ENCODE data around the gene PRC1. TPM values are rescaled to one million over a fixed set of nuclear protein-coding genes. Genes with fewer than 3 reads are reported as not detected.
A peak's percentile ranks its signal among the peaks of the same experiment; 100 is the strongest.
"Not testable (repeated sequence)": the region's sequence is repeated elsewhere in the genome, so short reads cannot be mapped to it uniquely, and the experiment has no call there.

Gene PRC1
- total and polyA plus RNA-seq, 4 donors = 46.0 to 66.5 (median 57.8) TPM

- H3K4me3 ChIP-seq (ENCODE audit: low read depth, low read length) = peak within 1 kb of the TSS; percentile 59
- H3K9me3 ChIP-seq (ENCODE audit: control insufficient read depth, insufficient read depth, low read length) = no peaks in the 10 kb centered on the region
- peak; percentile 89 to 98 (median 92) for DNase-seq (ENCODE audit: low read depth in 4 of 6, low spot score in 6 of 6)
- peak within 1 kb of the TSS; percentile 53 for H3K27ac ChIP-seq (ENCODE audit: low read depth, low read length)
- H3K27me3 ChIP-seq (ENCODE audit: control insufficient read depth, insufficient read depth, low read length) = no peaks in the 10 kb centered on the region
- peaks cover 3% of the 10 kb centered on the region for H3K36me3 ChIP-seq (ENCODE audit: control insufficient read depth, insufficient read depth, low read length)
- 0% methylated on average over 47 of the region's 48 CpGs for WGBS (ENCODE audit: insufficient coverage)
- peaks cover 7% of the 10 kb centered on the region for H3K4me1 ChIP-seq (ENCODE audit: control insufficient read depth, insufficient read depth, low read length)
These were observed 27.9 kb upstream of the PRC1 start, which contains the start of gene VPS33B for GRCh38 chr15:91022075-91022831. TSS of gene VPS33B (minus strand) at chr15:91022594. CDS start at chr15:91022249, 345 bp downstream.

GRCh38 chr15:91021516-91022074 is 27.3 kb upstream of the PRC1 start:
- DNase-seq (ENCODE audit: low read depth in 4 of 6, low spot score in 6 of 6) = peak in 3 of 6 donors; percentile 6 to 61 (median 14)
- H3K27ac ChIP-seq (ENCODE audit: low read depth, low read length) = no peak overlapping the region
- H3K4me3 ChIP-seq (ENCODE audit: low read depth, low read length) = peak overlapping the region; percentile 59
- peaks cover 7% of the 10 kb centered on the region for H3K4me1 ChIP-seq (ENCODE audit: control insufficient read depth, insufficient read depth, low read length)
- H3K36me3 ChIP-seq (ENCODE audit: control insufficient read depth, insufficient read depth, low read length) = peaks cover 4% of the 10 kb centered on the region
- 0% methylated on average over 1 of the region's 4 CpGs for WGBS (ENCODE audit: insufficient coverage)
- no peaks in the 10 kb centered on the region for H3K27me3 ChIP-seq (ENCODE audit: control insufficient read depth, insufficient read depth, low read length)
- H3K9me3 ChIP-seq (ENCODE audit: control insufficient read depth, insufficient read depth, low read length) = no peaks in the 10 kb centered on the region

GRCh38 chr15:91018158-91018557 is 23.8 kb upstream of the PRC1 start:
- WGBS (ENCODE audit: insufficient coverage) = no CpG with 5 or more reads among the region's 3 CpGs
- no peak for DNase-seq (ENCODE audit: low read depth in 4 of 6, low spot score in 6 of 6)
- no peaks in the 10 kb centered on the region for H3K27me3 ChIP-seq (ENCODE audit: control insufficient read depth, insufficient read depth, low read length)
- H3K4me3 ChIP-seq (ENCODE audit: low read depth, low read length) = no peak overlapping the region
- no peaks in the 10 kb centered on the region for H3K9me3 ChIP-seq (ENCODE audit: control insufficient read depth, insufficient read depth, low read length)
- no peak overlapping the region for H3K27ac ChIP-seq (ENCODE audit: low read depth, low read length)
- peaks cover 4% of the 10 kb centered on the region for H3K4me1 ChIP-seq (ENCODE audit: control insufficient read depth, insufficient read depth, low read length)
- H3K36me3 ChIP-seq (ENCODE audit: control insufficient read depth, insufficient read depth, low read length) = peaks cover 26% of the 10 kb centered on the region

GRCh38 chr15:91017716-91018115 is 23.4 kb upstream of the PRC1 start:
- no peaks in the 10 kb centered on the region for H3K27me3 ChIP-seq (ENCODE audit: control insufficient read depth, insufficient read depth, low read length)
- peaks cover 26% of the 10 kb centered on the region for H3K36me3 ChIP-seq (ENCODE audit: control insufficient read depth, insufficient read depth, low read length)
- no peak overlapping the region for H3K27ac ChIP-seq (ENCODE audit: low read depth, low read length)
- WGBS (ENCODE audit: insufficient coverage) = 83% methylated on average over 2 of the region's 5 CpGs
- no peaks in the 10 kb centered on the region for H3K9me3 ChIP-seq (ENCODE audit: control insufficient read depth, insufficient read depth, low read length)
- no peak overlapping the region for H3K4me3 ChIP-seq (ENCODE audit: low read depth, low read length)
- no peak for DNase-seq (ENCODE audit: low read depth in 4 of 6, low spot score in 6 of 6)
- peaks cover 2% of the 10 kb centered on the region for H3K4me1 ChIP-seq (ENCODE audit: control insufficient read depth, insufficient read depth, low read length)

- peaks cover 48% of the 10 kb centered on the region for H3K36me3 ChIP-seq (ENCODE audit: control insufficient read depth, insufficient read depth, low read length)
- H3K27me3 ChIP-seq (ENCODE audit: control insufficient read depth, insufficient read depth, low read length); H3K9me3 ChIP-seq (ENCODE audit: control insufficient read depth, insufficient read depth, low read length); H3K4me1 ChIP-seq (ENCODE audit: control insufficient read depth, insufficient read depth, low read length); H3K27ac ChIP-seq (ENCODE audit: low read depth, low read length); DNase-seq (ENCODE audit: low read depth in 4 of 6, low spot score in 6 of 6); H3K4me3 ChIP-seq (ENCODE audit: low read depth, low read length): not testable (repeated sequence)
- 82% methylated on average over 8 of the region's 10 CpGs for WGBS (ENCODE audit: insufficient coverage)
These were observed 19.4 kb upstream of the PRC1 start for GRCh38 chr15:91013701-91014100.

- no peak for DNase-seq (ENCODE audit: low read depth in 4 of 6, low spot score in 6 of 6)
- WGBS (ENCODE audit: insufficient coverage) = 100% methylated on average over 2 of the region's 3 CpGs
- no peaks in the 10 kb centered on the region for H3K27me3 ChIP-seq (ENCODE audit: control insufficient read depth, insufficient read depth, low read length)
- H3K4me3 ChIP-seq (ENCODE audit: low read depth, low read length) = no peak overlapping the region
- peaks cover 72% of the 10 kb centered on the region for H3K36me3 ChIP-seq (ENCODE audit: control insufficient read depth, insufficient read depth, low read length)
- no peaks in the 10 kb centered on the region for H3K9me3 ChIP-seq (ENCODE audit: control insufficient read depth, insufficient read depth, low read length)
- no peak overlapping the region for H3K27ac ChIP-seq (ENCODE audit: low read depth, low read length)
- H3K4me1 ChIP-seq (ENCODE audit: control insufficient read depth, insufficient read depth, low read length) = no peaks in the 10 kb centered on the region
These were observed 12.9 kb upstream of the PRC1 start for GRCh38 chr15:91007266-91007665.

- DNase-seq (ENCODE audit: low read depth in 4 of 6, low spot score in 6 of 6) = no peak
- WGBS (ENCODE audit: insufficient coverage) = 95% methylated on average over 2 of the region's 3 CpGs
- Histone ChIP-seq H3K4me3 (ENCODE audit: low read depth, low read length) (no peak overlapping the region), H3K27ac (ENCODE audit: low read depth, low read length) (no peak overlapping the region), H3K36me3 (ENCODE audit: control insufficient read depth, insufficient read depth, low read length) (peaks cover 69% of the 10 kb centered on the region), H3K4me1 (ENCODE audit: control insufficient read depth, insufficient read depth, low read length) (no peaks in the 10 kb centered on the region), H3K9me3 (ENCODE audit: control insufficient read depth, insufficient read depth, low read length) (no peaks in the 10 kb centered on the region), H3K27me3 (ENCODE audit: control insufficient read depth, insufficient read depth, low read length) (no peaks in the 10 kb centered on the region)
These were observed 6.9 kb upstream of the PRC1 start for GRCh38 chr15:91001209-91001608.

- H3K4me3 ChIP-seq (ENCODE audit: low read depth, low read length) = no peak overlapping the region
- H3K36me3 ChIP-seq (ENCODE audit: control insufficient read depth, insufficient read depth, low read length) = peaks cover 46% of the 10 kb centered on the region
- H3K27ac ChIP-seq (ENCODE audit: low read depth, low read length) = no peak overlapping the region
- 80% methylated on average over 5 of the region's 8 CpGs for WGBS (ENCODE audit: insufficient coverage)
- no peak for DNase-seq (ENCODE audit: low read depth in 4 of 6, low spot score in 6 of 6)
- H3K4me1 ChIP-seq (ENCODE audit: control insufficient read depth, insufficient read depth, low read length) = peaks cover under 1% of the 10 kb centered on the region
- H3K27me3 ChIP-seq (ENCODE audit: control insufficient read depth, insufficient read depth, low read length) = no peaks in the 10 kb centered on the region
- H3K9me3 ChIP-seq (ENCODE audit: control insufficient read depth, insufficient read depth, low read length) = no peaks in the 10 kb centered on the region
These were observed 4.4 kb upstream of the PRC1 start for GRCh38 chr15:90998737-90999136.

GRCh38 chr15:90994059-90994416 is 297 bp downstream of the PRC1 start:
- Histone ChIP-seq H3K27me3 (ENCODE audit: control insufficient read depth, insufficient read depth, low read length) (no peaks in the 10 kb centered on the region), H3K27ac (ENCODE audit: low read depth, low read length) (peak overlapping the region; percentile 96), H3K4me1 (ENCODE audit: control insufficient read depth, insufficient read depth, low read length) (peaks cover 7% of the 10 kb centered on the region), H3K36me3 (ENCODE audit: control insufficient read depth, insufficient read depth, low read length) (peaks cover 12% of the 10 kb centered on the region), H3K4me3 (ENCODE audit: low read depth, low read length) (peak overlapping the region; percentile 95), H3K9me3 (ENCODE audit: control insufficient read depth, insufficient read depth, low read length) (no peaks in the 10 kb centered on the region)
- WGBS (ENCODE audit: insufficient coverage) = under 1% methylated on average over 50 of the region's 50 CpGs
- DNase-seq (ENCODE audit: low read depth in 4 of 6, low spot score in 6 of 6) = no peak
